Heart left ventricle (tissue), 16 donors: ENCODE data around the gene FZD8. TPM values are rescaled to one million over a fixed set of nuclear protein-coding genes. Genes with fewer than 3 reads are reported as not detected.
A peak's percentile ranks its signal among the peaks of the same experiment; 100 is the strongest.

Experiments used
- ATAC-seq, 4 donors: fragments of 200-7000 bp; cut with Tn5 transposase; one replicate each; pipeline ENCODE4 v1.9.1; 2020 to 2022; ENCODE audit warnings: moderate library complexity in 4 of 4, mild to moderate bottlenecking in 3 of 4, moderate number of reproducible peaks in 1 of 4
- DNase-seq, 5 donors: peaks; one replicate each; pipeline ENCODE4 v3.0.0-alpha.2; 2020
- H3K27ac ChIP-seq, 12 donors: fragments of 200-600 bp; sonication (generic) in 4 of 12; one replicate each; pipeline versions ENCODE4 v1.5.0 to v1.8.0; 2016 to 2022; ENCODE audit warnings: mild to moderate bottlenecking in 2 of 12
- H3K27me3 ChIP-seq, 9 donors: fragments of 200-600 bp; sonication (generic) in 2 of 9; one replicate each; pipeline versions ENCODE4 v1.5.1 to v1.8.0; 2016 to 2022; ENCODE audit warnings: mild to moderate bottlenecking in 3 of 9
- H3K36me3 ChIP-seq, 9 donors: fragments of 200-600 bp; sonication (generic) in 2 of 9; one replicate each; pipeline versions ENCODE4 v1.5.0 to v1.8.0; 2018 to 2022; ENCODE audit warnings: mild to moderate bottlenecking in 2 of 9
- H3K4me1 ChIP-seq, 12 donors: fragments of 200-600 bp; sonication (generic) in 4 of 12; one replicate each; pipeline versions ENCODE4 v1.5.0 to v1.8.0; 2016 to 2022; ENCODE audit warnings: mild to moderate bottlenecking in 3 of 12
- H3K4me3 ChIP-seq, 12 donors: fragments of 200-600 bp; sonication (generic) in 4 of 12; one replicate each; pipeline versions ENCODE4 v1.5.0 to v1.8.0; 2017 to 2022; ENCODE audit warnings: mild to moderate bottlenecking in 9 of 12, moderate library complexity in 4 of 12
- H3K9me3 ChIP-seq, 12 donors: fragments of 200-600 bp; sonication (generic) in 4 of 12; one replicate each; pipeline versions ENCODE4 v1.5.0 to v1.8.0; 2016 to 2022; ENCODE audit warnings: mild to moderate bottlenecking in 1 of 12
- CTCF ChIP-seq, 12 donors: fragments of 200-600 bp; sonication (generic) in 4 of 12; IDR thresholded peaks; one replicate each; pipeline versions ENCODE4 v1.5.0 to v1.8.0; 2018 to 2022; ENCODE audit warnings: antibody characterized with exemption in 12 of 12, mild to moderate bottlenecking in 5 of 12
- POLR2A ChIP-seq, 2 donors: fragments of 450-650 bp; IDR thresholded peaks; one replicate each; pipeline ENCODE4 v1.6.1; 2017; ENCODE audit warnings: antibody characterized with exemption in 2 of 2, mild to moderate bottlenecking in 2 of 2, moderate library complexity in 2 of 2
- WGBS, 4 donors: extraction: QIAGEN DNeasy Blood & Tissue Kit in 2 of 4; methylation state at CpG; one replicate each; pipeline versions ENCODE4 v1.1.5 to v1.1.7; 2013 to 2018; 5-methylcytosine and 5-hydroxymethylcytosine counted together
- intact Hi-C, 10 donors: fragments of 100-400 bp; cut with DNase I; formaldehyde crosslinking; loops; one replicate each; pipeline versions ENCODE4 v1.11.1 to v1.14.2; 2022
- polyA plus RNA-seq, 2 donors: library from polyadenylated mRNA; stranded (reverse); fragments of 200-250 nt; gene quantifications; one replicate each; pipeline ENCODE4 v1.2.3, GENCODE V29; 2013
- total RNA-seq, 9 donors: library from RNA; depleted of rRNA in 2 of 9; stranded (reverse); fragments of >200 nt in 2 of 9; fragmentation: NEBNext Ultra II Directional in 3 of 9; extraction: Animal tissue kit (Norgen Biotek cat#: 25700) in 3 of 9; gene quantifications; one replicate each; pipeline versions ENCODE4 v1.1.0 to v1.2.4, GENCODE V29; 2016 to 2023
- donor health status: ischemic (EF 13 %, LVEDD 7.1; RV severe dilation, severe dysfunction).
- donor health status: healthy with polysubstance abuse.
- donor health status: DM: no; HTN: yes; CAD: no.
- donor health status: DM: no; HTN: no; CAD: no.
- donor health status: ischemic (EF 25% LVEDD 6.9; RV normal size, moderate dysfunction).
- donor health status: ischemic (EF 25% LVEDD 5.7; RV mildly dilated, moderate dysfunction).
- donor health status: healthy.
- donor health status: DM: yes; HTN: yes; CAD: no.
- donor health status: ischemic (EF 35%, LVEDD 5.7; RV mildly dilated, moderate dysfunction).
- donor health status: nonischemic (EF 11% LVEDD 7.7; RV severe dilation, severe dysfunction).
- donor health status: DM: yes; HTN: yes; CAD: no.
- donor health status: PGD.
- donor health status: ischemic (EF 29% LVEDD 5.4; RV normal size, mild dysfunction).
- donor health status: nonischemic (EF 23%, LVEDD 6.1; RV moderate dilation, normal function).

The FZD8 gene
- total and polyA plus RNA-seq, 11 donors, result 1.9 to 17.1 (median 7.8) TPM

- ATAC-seq, result peak; percentile 56 to 73 (median 62)
- Histone ChIP-seq H3K36me3 (peaks cover 0 to 12% (median 0%) of the 10 kb centered on the region in 9 donors), H3K4me1 (peaks cover 0 to 35% (median 10%) of the 10 kb centered on the region in 12 donors), H3K27ac (no peak overlapping the region), H3K27me3 (peaks cover 0 to 22% (median 0%) of the 10 kb centered on the region in 9 donors), H3K4me3 (no peak overlapping the region), H3K9me3 (no peaks in the 10 kb centered on the region)
- intact Hi-C loops, result loop anchor here (1.0 to 10.0 kb wide), 14 partner anchors 281 to 1249 kb away; partner anchors contain the start of gene CREM (in 1 of the 10)
- peak in 1 of 5 donors; percentile 29 for DNase-seq
- 9 to 12% (median 12%) methylated on average over 6 of the region's 6 CpGs for WGBS, 4 donors
- TF ChIP-seq POLR2A (IDR thresholded peaks at IDR 0.05) (no peak), CTCF (IDR thresholded peaks at IDR 0.05) (peak; percentile 83 to 98 (median 92))
Measured at GRCh38 chr10:35635576-35635975, 6.5 kb downstream of the FZD8 start.

GRCh38 chr10:35633006-35633980, 8.8 kb downstream of the FZD8 start:
- Histone ChIP-seq H3K4me3 (no peak overlapping the region), H3K4me1 (peaks cover 0 to 23% (median 5%) of the 10 kb centered on the region in 12 donors), H3K27ac (no peak overlapping the region), H3K9me3 (no peaks in the 10 kb centered on the region), H3K27me3 (peaks cover 0 to 9% (median 0%) of the 10 kb centered on the region in 9 donors), H3K36me3 (peaks cover 0 to 4% (median 0%) of the 10 kb centered on the region in 9 donors)
- TF ChIP-seq POLR2A (IDR thresholded peaks at IDR 0.05) (no peak), CTCF (IDR thresholded peaks at IDR 0.05) (no peak)
- intact Hi-C loops, result loop anchor here in 5 of 10 donors (10.0 kb wide), 4 partner anchors 508 to 1252 kb away; partner anchors contain the start of gene CREM (in 1 of the 5)
- DNase-seq (no peak), ATAC-seq (peak in 1 of 4 donors; percentile 11)
- WGBS, 4 donors, result 61 to 68% (median 65%) methylated on average over 11 to 12 of the region's 12 CpGs

- peaks cover 0 to 14% (median 1%) of the 10 kb centered on the region in 12 donors for H3K4me1 ChIP-seq
- peaks cover 0 to 4% (median 0%) of the 10 kb centered on the region in 9 donors for H3K27me3 ChIP-seq
- H3K4me3 ChIP-seq, result no peak overlapping the region
- intact Hi-C loops, result loop anchor here in 5 of 10 donors (10.0 kb wide), 4 partner anchors 507 to 1253 kb away; partner anchors contain the start of gene CREM (in 1 of the 5)
- DNase-seq, result no peak
- H3K9me3 ChIP-seq, result no peaks in the 10 kb centered on the region
- no peak overlapping the region for H3K27ac ChIP-seq
- no peaks in the 10 kb centered on the region for H3K36me3 ChIP-seq
- no peak for ATAC-seq
- TF ChIP-seq POLR2A (IDR thresholded peaks at IDR 0.05), result no peak
- no peak for TF ChIP-seq CTCF (IDR thresholded peaks at IDR 0.05)
Measured at GRCh38 chr10:35632027-35632426, 10.1 kb downstream of the FZD8 start.

- no peak for ATAC-seq
- Histone ChIP-seq H3K36me3 (no peaks in the 10 kb centered on the region), H3K9me3 (no peaks in the 10 kb centered on the region), H3K27me3 (peaks cover 0 to 1% (median 0%) of the 10 kb centered on the region in 9 donors), H3K27ac (no peak overlapping the region), H3K4me3 (no peak overlapping the region), H3K4me1 (peaks cover 0 to 9% (median 0%) of the 10 kb centered on the region in 12 donors)
- intact Hi-C loops, result loop anchor here in 5 of 10 donors (10.0 kb wide), 4 partner anchors 507 to 1253 kb away; partner anchors contain the start of gene CREM (in 1 of the 5)
- no peak for DNase-seq
- 88 to 100% (median 92%) methylated on average over 1 of the region's 1 CpG for WGBS, 4 donors
- TF ChIP-seq POLR2A (IDR thresholded peaks at IDR 0.05) (no peak), CTCF (IDR thresholded peaks at IDR 0.05) (no peak)
Measured at GRCh38 chr10:35631404-35631803, 10.7 kb downstream of the FZD8 start.
